H9 (cell line): ENCODE data around the gene SLC49A4. TPM values are rescaled to one million over a fixed set of nuclear protein-coding genes. Genes with fewer than 3 reads are reported as not detected.
A peak's percentile ranks its signal among the peaks of the same experiment; 100 is the strongest.

ENCODE experiments used
- DNase-seq: peaks from one replicate; pipeline ENCODE4 v3.0.0-alpha.2; 2017
- H2AFZ ChIP-seq: one replicate; pipeline ENCODE4 v1.6.1; 2013; ENCODE audit warnings: mild to moderate bottlenecking, low read length, control low read depth, moderate library complexity
- H2AK5ac ChIP-seq: 2 replicates; pipeline ENCODE4 v1.6.1; 2013; ENCODE audit warnings: low read length, control low read depth, mixed read lengths; ENCODE audit not compliant: insufficient read length
- H2BK120ac ChIP-seq: one replicate; pipeline ENCODE4 v1.6.1; 2013; ENCODE audit warnings: low read depth, mild to moderate bottlenecking, low read length, control low read depth, inconsistent platforms; ENCODE audit not compliant: poor library complexity, severe bottlenecking
- H2BK12ac ChIP-seq: 2 replicates; pipeline ENCODE4 v1.6.1; 2013; ENCODE audit warnings: low read length, control low read depth, mixed read lengths, low read depth; ENCODE audit not compliant: insufficient read length
- H2BK15ac ChIP-seq: 2 replicates; pipeline ENCODE4 v1.6.1; 2013; ENCODE audit warnings: low read depth, low read length, control low read depth
- H2BK20ac ChIP-seq: one replicate; pipeline ENCODE4 v1.6.1; 2013; ENCODE audit warnings: low read depth, mild to moderate bottlenecking, low read length, control low read depth, inconsistent platforms; ENCODE audit not compliant: poor library complexity, severe bottlenecking
- H2BK5ac ChIP-seq: 2 replicates; pipeline ENCODE4 v1.6.1; 2013; ENCODE audit warnings: low read length, control low read depth, mixed read lengths; ENCODE audit not compliant: insufficient read length
- H3K14ac ChIP-seq: 2 replicates; pipeline ENCODE4 v1.6.1; 2013; ENCODE audit warnings: low read length, control low read depth; ENCODE audit not compliant: insufficient read depth
- H3K18ac ChIP-seq: 2 replicates; pipeline ENCODE4 v1.6.1; 2013; ENCODE audit warnings: low read depth, mild to moderate bottlenecking, mixed read lengths, low read length, control low read depth; ENCODE audit not compliant: insufficient read length
- H3K23ac ChIP-seq: 2 replicates; pipeline ENCODE4 v1.6.1; 2013; ENCODE audit warnings: low read length, control low read depth, mixed read lengths, low read depth; ENCODE audit not compliant: insufficient read length
- H3K23me2 ChIP-seq: 2 replicates; pipeline ENCODE4 v1.6.1; 2013; ENCODE audit warnings: low read depth, mild to moderate bottlenecking, mixed read lengths, low read length, control low read depth; ENCODE audit not compliant: insufficient read length, poor library complexity, severe bottlenecking
- H3K27ac ChIP-seq: 2 replicates; pipeline ENCODE4 v1.5.1; 2013; ENCODE audit warnings: low read length, control low read depth, mixed read lengths, low read depth; ENCODE audit not compliant: insufficient read length
- H3K27me3 ChIP-seq: 2 replicates; pipeline ENCODE4 v1.6.1; 2013; ENCODE audit warnings: low read length, control low read depth, inconsistent platforms; ENCODE audit not compliant: insufficient read depth
- H3K4ac ChIP-seq: 2 replicates; pipeline ENCODE4 v1.6.1; 2013; ENCODE audit warnings: low read depth, mild to moderate bottlenecking, control low read depth, inconsistent platforms, low read length, moderate library complexity
- H3K4me1 ChIP-seq: 2 replicates; pipeline ENCODE4 v1.6.1; 2013; ENCODE audit warnings: low read length, control low read depth, inconsistent platforms; ENCODE audit not compliant: insufficient read depth
- H3K4me2 ChIP-seq: 2 replicates; pipeline ENCODE4 v1.6.1; 2013; ENCODE audit warnings: low read length, control low read depth, mixed read lengths; ENCODE audit not compliant: insufficient read length, insufficient read depth
- H3K56ac ChIP-seq: 2 replicates; pipeline ENCODE4 v1.6.1; 2013; ENCODE audit warnings: low read depth, mild to moderate bottlenecking, mixed read lengths, low read length, control low read depth; ENCODE audit not compliant: insufficient read length
- H3K79me1 ChIP-seq: 2 replicates; pipeline ENCODE4 v1.6.1; 2013; ENCODE audit warnings: low read depth, mild to moderate bottlenecking, moderate library complexity, low read length, control low read depth, inconsistent platforms; ENCODE audit not compliant: insufficient read depth, poor library complexity, severe bottlenecking
- H3K79me2 ChIP-seq: 2 replicates; pipeline ENCODE4 v1.6.1; 2013; ENCODE audit warnings: low read length, control low read depth, inconsistent platforms; ENCODE audit not compliant: insufficient read depth
- H3K9ac ChIP-seq: 2 replicates; pipeline ENCODE4 v1.6.1; 2013; ENCODE audit warnings: low read length, control low read depth, mixed read lengths; ENCODE audit not compliant: insufficient read length; ENCODE audit errors: extremely low read depth
- H3K9me3 ChIP-seq: one replicate; pipeline ENCODE4 v1.6.1; 2013; ENCODE audit warnings: low read depth, low read length, inconsistent platforms; ENCODE audit not compliant: control insufficient read depth
- H3T11ph ChIP-seq: one replicate; pipeline ENCODE4 v1.6.1; 2013; ENCODE audit warnings: mild to moderate bottlenecking, low read length, control low read depth, inconsistent platforms
- H4K20me1 ChIP-seq: one replicate; pipeline ENCODE4 v1.6.1; 2013; ENCODE audit not compliant: control insufficient read depth, insufficient read length, insufficient read depth
- H4K5ac ChIP-seq: 2 replicates; pipeline ENCODE4 v1.6.1; 2013; ENCODE audit warnings: low read depth, mild to moderate bottlenecking, mixed read lengths, low read length, control low read depth; ENCODE audit not compliant: insufficient read length
- H4K8ac ChIP-seq: replicated peaks from 2 replicates; pipeline ENCODE4 v1.6.1; 2013; ENCODE audit warnings: low read length, control low read depth, mixed read lengths, low read depth; ENCODE audit not compliant: insufficient read length
- H4K91ac ChIP-seq: 2 replicates; pipeline ENCODE4 v1.6.1; 2013; ENCODE audit warnings: low read depth, mild to moderate bottlenecking, moderate library complexity, mixed read lengths, low read length, control low read depth; ENCODE audit not compliant: insufficient read length
- H3K27ac Mint-ChIP-seq, 3 experiments: 2 replicates in 2 of 3; 3 replicates in 1 of 3; pipeline ENCODE4 v1.8.0; 2020 to 2021; ENCODE audit warnings: mixed read lengths in 3 of 3, mild to moderate bottlenecking in 1 of 3, moderate library complexity in 1 of 3
- H3K27me3 Mint-ChIP-seq: 2 replicates; pipeline ENCODE4 v1.8.0; 2021; ENCODE audit warnings: low read depth, mild to moderate bottlenecking, moderate library complexity, mixed read lengths
- H3K36me3 Mint-ChIP-seq, 3 experiments: 2 replicates in 2 of 3; 3 replicates in 1 of 3; pipeline ENCODE4 v1.8.0; 2020 to 2021; ENCODE audit warnings: low read depth in 3 of 3, mixed read lengths in 3 of 3; ENCODE audit not compliant: insufficient read depth in 1 of 3
- H3K4me1 Mint-ChIP-seq, 2 experiments: 2 replicates each; pipeline ENCODE4 v1.8.0; 2020; ENCODE audit warnings: mixed read lengths in 2 of 2
- H3K4me3 Mint-ChIP-seq, 2 experiments: 2 replicates in 1 of 2; 3 replicates in 1 of 2; pipeline ENCODE4 v1.8.0; 2020 to 2021; ENCODE audit warnings: mild to moderate bottlenecking in 2 of 2, mixed read lengths in 2 of 2, moderate library complexity in 1 of 2
- H3K9me3 Mint-ChIP-seq, 2 experiments: 2 replicates in 1 of 2; 3 replicates in 1 of 2; pipeline ENCODE4 v1.8.0; 2020; ENCODE audit warnings: mild to moderate bottlenecking in 2 of 2, mixed read lengths in 2 of 2, moderate library complexity in 1 of 2
- WGBS: extraction: QIAGEN DNeasy Blood & Tissue Kit; methylation state at CpG from one replicate; pipeline ENCODE4 v1.1.7; 2013; ENCODE audit warnings: missing lambda C conversion rate, low lambda C conversion rate, mixed read lengths; ENCODE audit not compliant: insufficient read length; ENCODE audit errors: extremely low coverage; 5-methylcytosine and 5-hydroxymethylcytosine counted together
- total RNA-seq: library from RNA; stranded (reverse); gene quantifications from 2 replicates; pipeline ENCODE4 v1.2.1, GENCODE V29; 2021
- TF ChIP-seq, protein P1 (sequence below): fragments of 200-600 bp; sonication (generic); conservative IDR thresholded peaks from 3 replicates; pipeline ENCODE4 v1.8.0; 2021; ENCODE audit warnings: antibody characterized with exemption, mild to moderate bottlenecking

SLC49A4 gene
- total RNA-seq, 1 experiment from 2014 or later: 10.7 TPM

DNA sequence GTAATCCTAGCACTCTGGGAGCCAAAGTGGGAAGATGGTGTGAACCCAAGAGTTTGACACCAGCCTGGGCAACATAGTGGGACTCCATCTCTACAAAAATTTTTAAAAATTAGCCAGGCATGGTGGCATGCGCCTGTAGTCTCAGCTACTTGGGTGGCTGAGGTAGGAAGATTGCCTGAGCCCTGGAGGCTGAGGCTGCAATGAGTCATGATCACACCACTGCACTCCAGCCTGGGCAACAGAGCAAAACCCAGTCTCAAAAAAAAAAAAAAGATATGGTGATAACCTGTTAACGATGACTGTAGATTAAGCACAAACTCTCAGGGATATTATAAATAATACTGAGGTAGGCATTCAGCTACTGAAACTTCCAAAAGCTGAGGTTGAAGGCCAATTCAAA, 107.5 kb downstream of the SLC49A4 start:
- no peaks in the 10 kb centered on the region for H3K4me1 ChIP-seq
- H3K4ac ChIP-seq: no peak overlapping the region
- TF ChIP-seq, protein P1, sequence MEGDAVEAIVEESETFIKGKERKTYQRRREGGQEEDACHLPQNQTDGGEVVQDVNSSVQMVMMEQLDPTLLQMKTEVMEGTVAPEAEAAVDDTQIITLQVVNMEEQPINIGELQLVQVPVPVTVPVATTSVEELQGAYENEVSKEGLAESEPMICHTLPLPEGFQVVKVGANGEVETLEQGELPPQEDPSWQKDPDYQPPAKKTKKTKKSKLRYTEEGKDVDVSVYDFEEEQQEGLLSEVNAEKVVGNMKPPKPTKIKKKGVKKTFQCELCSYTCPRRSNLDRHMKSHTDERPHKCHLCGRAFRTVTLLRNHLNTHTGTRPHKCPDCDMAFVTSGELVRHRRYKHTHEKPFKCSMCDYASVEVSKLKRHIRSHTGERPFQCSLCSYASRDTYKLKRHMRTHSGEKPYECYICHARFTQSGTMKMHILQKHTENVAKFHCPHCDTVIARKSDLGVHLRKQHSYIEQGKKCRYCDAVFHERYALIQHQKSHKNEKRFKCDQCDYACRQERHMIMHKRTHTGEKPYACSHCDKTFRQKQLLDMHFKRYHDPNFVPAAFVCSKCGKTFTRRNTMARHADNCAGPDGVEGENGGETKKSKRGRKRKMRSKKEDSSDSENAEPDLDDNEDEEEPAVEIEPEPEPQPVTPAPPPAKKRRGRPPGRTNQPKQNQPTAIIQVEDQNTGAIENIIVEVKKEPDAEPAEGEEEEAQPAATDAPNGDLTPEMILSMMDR: no peak
- H3K56ac ChIP-seq: no peak overlapping the region
- H2BK15ac ChIP-seq: no peak overlapping the region
- H3K4me3 Mint-ChIP-seq: no peak overlapping the region
- no peaks in the 10 kb centered on the region for H3K79me2 ChIP-seq
- H3K23me2 ChIP-seq: no peaks in the 10 kb centered on the region
- no peak overlapping the region for H3T11ph ChIP-seq
- H2AK5ac ChIP-seq: no peak overlapping the region
- H3K23ac ChIP-seq: no peak overlapping the region
- H4K5ac ChIP-seq: no peak overlapping the region
- WGBS: no CpG with 5 or more reads among the region's 2 CpGs
- peaks cover 2% of the 10 kb centered on the region for H3K27me3 Mint-ChIP-seq
- H3K18ac ChIP-seq: no peak overlapping the region
- no peak overlapping the region for H3K27ac ChIP-seq
- no peaks in the 10 kb centered on the region for H3K9me3 ChIP-seq
- no peaks in the 10 kb centered on the region for H4K20me1 ChIP-seq
- peaks cover 0 to 14% of the 10 kb centered on the region in 2 experiments; a peak in 2 of 4 replicates for H3K4me1 Mint-ChIP-seq
- H4K8ac ChIP-seq: no peak overlapping the region
- H4K91ac ChIP-seq: no peak overlapping the region
- H3K9ac ChIP-seq: no peak overlapping the region
- H2AFZ ChIP-seq: no peak overlapping the region
- H2BK5ac ChIP-seq: no peak overlapping the region
- no peaks in the 10 kb centered on the region for H3K36me3 Mint-ChIP-seq
- peak overlapping the region in 1 of 3 experiments; percentile 45; a peak in 1 of 7 replicates for H3K27ac Mint-ChIP-seq
- no peak overlapping the region for H3K14ac ChIP-seq
- H3K9me3 Mint-ChIP-seq: no peaks in the 10 kb centered on the region
- H2BK12ac ChIP-seq: no peak overlapping the region
- no peak for DNase-seq
- H2BK120ac ChIP-seq: no peak overlapping the region
- no peaks in the 10 kb centered on the region for H3K27me3 ChIP-seq
- H3K4me2 ChIP-seq: no peak overlapping the region
- H3K79me1 ChIP-seq: no peaks in the 10 kb centered on the region
- H2BK20ac ChIP-seq: no peak overlapping the region
